ENCODE measurements around the gene TCERG1L. TPM values are rescaled to one million over a fixed set of nuclear protein-coding genes. Genes with fewer than 3 reads are reported as not detected.

Gene TCERG1L
- polyA plus RNA-seq, 1 experiment, result not detected

GRCh38 chr10:131213741-131214505, 97.6 kb downstream of the TCERG1L start:
- no peak for TF ChIP-seq CTCF (IDR thresholded peaks at IDR 0.05; ENCODE audit: insufficient read depth, low read depth, low read length)
- DNase-seq (ENCODE audit: low read depth), result no peak
- CTCF ChIA-PET, result interaction anchor here (0.8 kb wide), 1 partner anchor 422 kb away, joined by 4 read pairs; no protein-coding TSS in a partner anchor
- Histone ChIP-seq H3K4me3 (ENCODE audit: low read depth, low read length) (no peak overlapping the region), H3K27me3 (ENCODE audit: control insufficient read depth, insufficient read depth, low read length) (no peaks in the 10 kb centered on the region), H3K36me3 (ENCODE audit: control insufficient read depth, insufficient read depth, low read length) (no peaks in the 10 kb centered on the region)
- POLR2A ChIA-PET, result no interaction called here

- TF ChIP-seq CTCF (IDR thresholded peaks at IDR 0.05; ENCODE audit: insufficient read depth, low read depth, low read length), result no peak
- Histone ChIP-seq H3K36me3 (ENCODE audit: control insufficient read depth, insufficient read depth, low read length) (no peaks in the 10 kb centered on the region), H3K4me3 (ENCODE audit: low read depth, low read length) (no peak overlapping the region), H3K27me3 (ENCODE audit: control insufficient read depth, insufficient read depth, low read length) (no peaks in the 10 kb centered on the region)
- POLR2A ChIA-PET, result no interaction called here
- DNase-seq (ENCODE audit: low read depth), result no peak
- CTCF ChIA-PET, result no interaction called here
These were observed 98.7 kb downstream of the TCERG1L start for GRCh38 chr10:131212763-131213325.

GRCh38 chr10:131211965-131212619, 99.4 kb downstream of the TCERG1L start:
- no peak for TF ChIP-seq CTCF (IDR thresholded peaks at IDR 0.05; ENCODE audit: insufficient read depth, low read depth, low read length)
- CTCF ChIA-PET, result no interaction called here
- Histone ChIP-seq H3K36me3 (ENCODE audit: control insufficient read depth, insufficient read depth, low read length) (no peaks in the 10 kb centered on the region), H3K27me3 (ENCODE audit: control insufficient read depth, insufficient read depth, low read length) (no peaks in the 10 kb centered on the region), H3K4me3 (ENCODE audit: low read depth, low read length) (no peak overlapping the region)
- POLR2A ChIA-PET, result no interaction called here
- no peak for DNase-seq (ENCODE audit: low read depth)

- no peaks in the 10 kb centered on the region for H3K27me3 ChIP-seq (ENCODE audit: control insufficient read depth, insufficient read depth, low read length)
- no peaks in the 10 kb centered on the region for H3K36me3 ChIP-seq (ENCODE audit: control insufficient read depth, insufficient read depth, low read length)
- no peak for TF ChIP-seq CTCF (IDR thresholded peaks at IDR 0.05; ENCODE audit: insufficient read depth, low read depth, low read length)
- ChIA-PET POLR2A (no interaction called here), CTCF (no interaction called here)
- H3K4me3 ChIP-seq (ENCODE audit: low read depth, low read length), result no peak overlapping the region
- no peak for DNase-seq (ENCODE audit: low read depth)
These were observed 100.0 kb downstream of the TCERG1L start for GRCh38 chr10:131211559-131211958.

GRCh38 chr10:131211146-131211545, 100.4 kb downstream of the TCERG1L start:
- H3K4me3 ChIP-seq (ENCODE audit: low read depth, low read length), result no peak overlapping the region
- H3K27me3 ChIP-seq (ENCODE audit: control insufficient read depth, insufficient read depth, low read length), result no peaks in the 10 kb centered on the region
- ChIA-PET POLR2A (no interaction called here), CTCF (no interaction called here)
- no peaks in the 10 kb centered on the region for H3K36me3 ChIP-seq (ENCODE audit: control insufficient read depth, insufficient read depth, low read length)
- no peak for DNase-seq (ENCODE audit: low read depth)
- no peak for TF ChIP-seq CTCF (IDR thresholded peaks at IDR 0.05; ENCODE audit: insufficient read depth, low read depth, low read length)

All from BJ (cell line).